Left hindlimb (tissue), 1 donor: ENCODE measurements around the gene RSKR.
"Not testable (repeated sequence)": the region's sequence is repeated elsewhere in the genome, so short reads cannot be mapped to it uniquely, and the experiment has no call there.

ENCODE experiments used
- DNase-seq: peaks from one replicate; pipeline ENCODE4 v3.0.0-alpha.2; 2018

Gene RSKR

GRCh38 chr17:28576758-28577465, 37.1 kb downstream of the RSKR start, which contains the start of gene ALDOC:
TSS of gene ALDOC (minus strand) at chr17:28576895. CDS start at chr17:28575532, 1,363 bp downstream.
- peak; percentile 90 for DNase-seq

DNA sequence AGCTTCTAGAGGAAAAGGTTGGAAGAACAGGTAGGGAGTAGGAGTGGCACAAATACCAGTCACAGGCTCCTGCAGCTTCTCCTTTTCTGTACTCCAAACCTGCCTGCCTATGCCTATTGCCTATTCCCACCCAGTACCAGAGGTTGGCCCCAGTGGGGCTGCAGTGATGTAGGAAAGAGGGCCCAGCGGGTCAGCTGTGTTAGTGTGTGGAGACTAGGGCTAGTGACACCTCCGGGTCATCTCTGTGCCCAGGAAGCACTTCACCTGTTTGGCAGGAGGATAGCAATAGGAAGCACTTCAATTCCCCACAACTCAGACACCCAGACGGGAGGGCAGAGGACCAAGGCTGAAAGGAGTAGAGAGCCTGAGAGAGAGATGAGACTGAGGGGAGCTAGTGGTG, 38.0 kb downstream of the RSKR start:
- not testable (repeated sequence) for DNase-seq

GRCh38 chr17:28575126-28575795, 38.7 kb downstream of the RSKR start:
- no peak for DNase-seq

DNA sequence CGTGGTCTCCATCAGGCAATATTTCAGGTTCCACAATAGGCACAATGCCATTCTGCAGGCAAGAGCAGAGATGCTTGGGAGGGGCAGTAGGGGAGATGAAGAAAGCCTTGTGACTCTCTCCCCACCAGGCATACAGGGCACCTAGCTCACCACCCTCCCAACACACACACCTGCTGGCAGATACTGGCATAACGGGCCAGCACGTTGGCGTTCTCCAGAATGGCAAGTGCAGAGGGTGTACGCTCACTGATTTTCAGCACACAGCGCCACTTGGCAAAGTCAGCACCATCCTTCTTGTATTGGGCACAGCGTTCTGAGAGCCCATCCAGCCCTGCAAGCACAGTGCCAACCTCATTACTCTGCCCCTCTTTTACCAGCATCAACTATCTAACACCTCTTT, 39.5 kb downstream of the RSKR start:
- DNase-seq: no peak

DNA sequence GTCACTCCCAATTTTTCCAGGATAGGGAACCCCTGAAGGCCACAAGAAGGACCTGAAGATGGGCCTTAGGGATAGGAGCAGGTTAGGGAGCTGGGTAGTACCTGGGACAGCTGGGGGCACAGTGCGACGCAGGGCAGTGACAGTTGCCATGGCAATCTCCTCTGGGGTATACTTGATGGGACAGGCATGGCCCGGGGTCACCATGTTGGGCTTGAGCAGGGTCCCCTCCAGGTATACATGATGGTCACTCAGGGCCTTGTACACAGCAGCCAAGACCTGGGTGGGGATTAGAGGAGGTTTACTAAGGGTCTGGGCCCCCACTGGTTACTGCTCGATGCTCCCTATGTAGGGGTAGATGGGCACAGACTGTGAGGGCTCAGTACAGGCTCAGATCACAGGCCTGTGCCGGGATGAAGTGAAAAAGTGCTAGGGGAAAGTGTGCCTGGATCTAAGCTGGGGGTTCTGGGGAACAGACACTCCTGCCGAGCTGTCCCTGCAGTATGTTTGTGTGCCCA, 40.0 kb downstream of the RSKR start:
- no peak for DNase-seq

GRCh38 chr17:28573521-28573920, 40.5 kb downstream of the RSKR start:
- no peak for DNase-seq

- DNase-seq: no peak
Observed at GRCh38 chr17:28573040-28573380, 41.0 kb downstream of the RSKR start.

GRCh38 chr17:28572259-28573039, 41.5 kb downstream of the RSKR start:
- no peak for DNase-seq

DNA sequence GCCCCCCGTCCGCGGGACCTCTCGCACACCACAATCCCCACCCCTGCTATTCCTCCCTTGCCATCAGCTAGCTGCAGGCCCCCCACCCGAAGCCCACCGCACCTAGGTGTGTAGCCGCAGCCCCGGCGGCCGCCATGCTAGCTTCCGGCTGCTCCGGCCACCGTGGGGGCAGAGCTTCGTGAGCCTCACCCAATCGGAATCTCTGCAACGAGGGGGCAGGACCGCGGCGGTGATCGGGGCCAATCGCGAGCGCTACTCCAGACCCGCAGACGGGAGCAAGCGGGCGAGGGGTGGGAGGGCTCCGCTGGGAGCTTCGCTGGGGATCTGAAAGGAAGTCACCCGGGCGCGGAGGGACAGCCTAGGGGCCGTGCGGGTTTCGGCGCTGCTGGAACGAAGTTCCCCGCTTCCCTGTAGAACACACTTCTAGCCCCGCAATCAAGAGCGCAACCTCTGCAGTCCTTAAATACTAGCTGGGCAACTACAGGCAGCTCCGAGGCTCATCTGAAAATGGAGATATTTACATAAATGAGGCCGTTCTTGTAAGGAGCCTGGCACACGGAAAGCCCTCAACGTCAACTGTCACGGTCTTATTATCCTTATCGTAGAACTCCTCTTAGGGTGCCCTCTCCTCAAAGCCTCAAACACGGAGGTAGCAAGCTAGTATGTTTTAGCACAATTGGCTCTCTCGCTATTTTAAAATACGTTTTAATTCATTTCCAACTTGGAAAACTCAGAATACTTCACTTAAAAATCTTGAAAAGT, 42.4 kb downstream of the RSKR start, which contains the start of gene PIGS:
PIGS (minus strand) TSS at position 164 of the 762 bp plus-strand sequence; CDS start at position 136, 28 bp downstream.
- DNase-seq: peak; percentile 94

DNA sequence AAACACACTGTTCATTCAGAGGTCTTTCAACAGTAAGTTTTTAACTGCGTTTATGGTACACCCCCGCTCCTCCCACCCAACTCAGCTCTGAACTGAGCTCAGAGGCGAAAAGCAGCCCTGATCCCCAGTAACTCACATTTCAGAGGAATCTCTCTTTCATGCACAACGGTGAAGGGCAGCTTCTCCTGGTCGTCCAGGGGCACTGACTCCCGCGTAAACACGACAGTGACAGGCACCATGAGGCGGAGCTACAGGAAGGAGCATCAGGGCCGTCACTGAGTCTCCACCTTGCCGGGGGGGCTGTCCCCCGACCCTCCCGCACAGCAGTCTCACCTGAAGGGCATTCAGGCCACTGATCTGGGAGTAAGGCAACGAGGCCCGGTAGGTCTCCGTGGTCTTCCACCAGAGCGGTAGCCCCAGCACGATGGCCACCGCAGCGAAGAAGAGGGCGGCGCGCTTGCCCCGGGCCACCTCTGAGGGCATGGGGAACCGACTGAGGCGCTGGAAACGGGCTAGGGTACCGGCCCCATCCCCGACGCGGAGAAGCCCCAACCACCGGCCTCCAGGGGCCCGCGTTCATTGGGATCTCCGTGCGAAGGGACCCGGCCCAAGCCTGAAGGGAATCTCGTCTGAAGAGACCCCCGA, 43.1 kb downstream of the RSKR start:
- no peak for DNase-seq

DNA sequence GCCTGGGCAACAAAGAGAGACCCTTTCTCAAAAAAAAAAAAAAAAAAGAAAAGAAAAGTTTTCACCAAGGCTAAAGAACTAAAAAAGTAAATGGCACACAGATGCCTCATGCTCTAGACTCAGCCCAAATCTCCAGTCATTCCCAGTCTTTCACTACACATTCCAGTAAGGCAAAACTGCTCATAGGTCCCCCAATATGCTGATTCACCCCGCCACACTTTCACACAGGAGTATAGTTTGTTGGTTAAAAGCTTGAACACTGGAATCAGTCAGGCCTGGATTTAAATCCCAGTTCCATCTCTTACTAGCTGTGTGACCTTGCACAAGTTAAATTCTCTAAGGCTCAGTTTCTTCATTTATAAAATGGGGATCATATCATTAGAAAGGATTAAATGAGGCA, 44.5 kb downstream of the RSKR start:
- no peak for DNase-seq

DNA sequence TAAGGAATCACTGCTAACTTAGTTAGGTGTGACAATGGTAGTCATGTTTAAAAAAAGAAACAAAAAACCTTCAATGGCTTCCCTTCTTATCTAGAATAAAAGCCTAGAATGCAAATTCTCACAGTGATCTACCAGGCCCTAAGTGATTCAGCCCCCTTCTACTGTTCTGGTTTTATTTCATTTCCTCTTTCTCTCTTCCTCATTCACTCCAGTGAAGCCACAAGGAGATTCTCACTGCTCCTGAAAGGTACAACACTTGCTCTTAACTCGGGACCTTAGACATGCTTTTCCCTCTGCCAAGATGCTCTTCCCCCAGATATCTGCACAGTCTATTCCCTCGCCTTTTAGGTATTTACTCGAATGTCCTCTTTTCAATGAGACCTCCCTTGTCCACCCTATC, 46.4 kb downstream of the RSKR start:
- no peak for DNase-seq

DNA sequence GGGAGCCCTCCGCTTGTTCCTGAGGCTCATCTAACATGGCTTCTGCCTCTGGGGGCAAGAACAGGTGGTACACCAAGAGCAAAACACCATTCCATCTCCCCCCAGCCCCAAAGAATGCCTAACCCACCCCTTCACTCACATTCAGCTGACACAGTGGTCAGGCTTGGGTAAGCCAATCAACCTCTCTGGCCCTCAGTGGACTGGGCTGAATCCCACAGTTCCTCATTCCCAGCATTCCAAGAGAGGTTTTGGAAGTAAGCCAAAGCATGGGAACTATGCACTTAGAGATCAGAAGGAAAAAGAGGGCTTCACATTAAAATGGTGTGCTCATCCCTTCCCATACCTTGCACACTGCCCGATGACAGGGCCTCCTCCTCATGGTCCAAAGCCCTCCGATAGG, 50.5 kb downstream of the RSKR start:
- DNase-seq: no peak
